Activated naive CD4-positive, alpha-beta T cell treated with anti-CD3 and anti-CD28 coated beads, Interleukin-2, amount 10 ng/mL, durations not matched to agents 7 days and 5 days (primary cell): ENCODE measurements around the gene BMP2K.

Experiments
- CTCF ChIA-PET: fragments of 350-600 bp; sonication (Branson Sonifier 250); formaldehyde crosslinking; loops from one replicate; lab custom pipeline; 2021; ENCODE audit warnings: antibody characterized with exemption; lab: Charles Lee
- DNase-seq: peaks from one replicate; pipeline ENCODE4 v3.0.0-alpha.2; 2020
- H3K27ac Mint-ChIP-seq: one replicate; pipeline ENCODE4 v1.8.0; 2021; ENCODE audit warnings: mild to moderate bottlenecking, moderate library complexity, mixed read lengths
- H3K27me3 Mint-ChIP-seq: one replicate; pipeline ENCODE4 v1.8.0; 2021; ENCODE audit warnings: mild to moderate bottlenecking, mixed read lengths
- H3K36me3 Mint-ChIP-seq: one replicate; pipeline ENCODE4 v1.8.0; 2021; ENCODE audit warnings: mixed read lengths
- H3K4me1 Mint-ChIP-seq: one replicate; pipeline ENCODE4 v1.8.0; 2021; ENCODE audit warnings: mixed read lengths
- H3K4me3 Mint-ChIP-seq: one replicate; pipeline ENCODE4 v1.8.0; 2021; ENCODE audit warnings: mild to moderate bottlenecking, moderate library complexity, mixed read lengths
- H3K9me3 Mint-ChIP-seq: one replicate; pipeline ENCODE4 v1.8.0; 2021; ENCODE audit warnings: mixed read lengths

BMP2K gene

DNA sequence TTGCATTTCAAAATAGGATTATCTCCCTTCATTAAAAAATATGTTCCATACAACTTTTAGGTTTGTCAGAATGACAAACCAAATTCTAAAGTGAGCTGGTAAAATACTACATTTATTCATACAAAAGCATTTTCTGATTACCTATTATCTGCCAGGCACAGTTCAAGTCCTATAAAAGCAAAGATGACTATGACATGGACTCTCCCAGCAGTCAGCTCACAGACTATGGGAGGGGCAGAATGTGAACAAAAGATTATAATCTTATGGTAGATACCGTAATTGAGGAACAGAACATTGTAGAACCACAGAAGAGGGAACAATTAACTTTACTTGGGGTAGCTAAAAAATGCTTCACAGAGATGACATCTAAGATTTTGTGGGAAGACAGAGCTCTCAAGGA lies 150.7 kb downstream of the BMP2K start:
- Mint-ChIP-seq H3K36me3 (peaks cover 25% of the 10 kb centered on the region), H3K9me3 (no peaks in the 10 kb centered on the region), H3K4me1 (peaks cover 3% of the 10 kb centered on the region), H3K4me3 (no peak overlapping the region), H3K27ac (no peak overlapping the region), H3K27me3 (no peaks in the 10 kb centered on the region)
- CTCF ChIA-PET: interaction anchor here (0.9 kb wide), 1 partner anchor 314 kb away, joined by 3 read pairs; no protein-coding TSS in a partner anchor
- DNase-seq: no peak

DNA sequence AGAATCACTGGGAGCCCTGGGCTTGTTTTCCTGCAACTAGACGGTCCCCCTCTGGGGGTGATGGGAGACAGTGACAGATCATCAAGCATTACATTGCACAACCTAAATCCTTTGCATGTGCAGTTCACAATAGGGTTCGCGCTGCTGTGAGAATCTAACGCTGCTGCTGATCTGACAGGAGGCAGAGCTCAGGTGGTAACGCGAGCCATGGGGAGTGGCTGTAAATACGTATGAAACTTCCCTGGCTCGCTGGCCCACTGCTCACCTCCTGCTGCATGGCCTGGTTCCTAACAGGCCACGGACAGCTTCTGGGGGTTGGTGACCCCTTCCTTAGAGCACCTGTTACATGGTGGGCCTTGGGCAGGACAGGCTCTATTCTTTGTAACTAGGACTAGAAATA lies 152.7 kb downstream of the BMP2K start:
- CTCF ChIA-PET: no interaction called here
- H3K4me1 Mint-ChIP-seq: peaks cover under 1% of the 10 kb centered on the region
- no peak for DNase-seq
- peaks cover 26% of the 10 kb centered on the region for H3K36me3 Mint-ChIP-seq
- no peak overlapping the region for H3K27ac Mint-ChIP-seq
- no peak overlapping the region for H3K4me3 Mint-ChIP-seq
- no peaks in the 10 kb centered on the region for H3K27me3 Mint-ChIP-seq
- no peaks in the 10 kb centered on the region for H3K9me3 Mint-ChIP-seq

DNA sequence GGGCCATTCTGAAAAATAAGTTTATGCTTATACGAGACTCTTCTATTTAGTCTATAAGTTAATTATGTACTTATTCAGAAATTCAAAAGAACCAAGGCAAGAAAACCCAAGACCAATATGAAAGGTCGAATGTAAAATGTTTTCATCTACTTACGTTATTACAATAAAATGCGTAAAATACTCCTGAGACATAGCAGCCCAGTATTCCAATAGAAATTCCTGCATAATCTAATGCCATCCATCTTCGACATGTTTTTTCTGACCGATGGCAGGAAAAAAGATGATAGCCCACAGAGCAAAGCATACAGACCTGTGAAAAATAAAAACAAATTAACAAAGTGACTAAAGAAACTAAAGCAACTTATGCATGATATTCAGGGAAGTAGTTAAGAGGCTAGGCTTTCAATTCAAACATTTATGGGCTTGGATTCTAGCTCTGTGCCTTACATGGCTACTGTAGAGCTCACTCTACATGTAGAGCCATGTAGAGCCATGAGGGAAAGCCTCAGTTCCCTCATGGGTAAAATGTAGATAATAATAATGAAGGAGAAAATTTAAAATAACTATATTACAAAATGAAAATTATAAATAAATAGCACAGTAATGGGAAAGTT lies 154.0 kb downstream of the BMP2K start:
- Mint-ChIP-seq H3K4me1 (no peaks in the 10 kb centered on the region), H3K27me3 (no peaks in the 10 kb centered on the region), H3K27ac (no peak overlapping the region), H3K4me3 (no peak overlapping the region), H3K9me3 (no peaks in the 10 kb centered on the region), H3K36me3 (peaks cover 30% of the 10 kb centered on the region)
- CTCF ChIA-PET: no interaction called here
- DNase-seq: no peak

GRCh38 chr4:78936989-78937388 lies 160.8 kb downstream of the BMP2K start:
- CTCF ChIA-PET: no interaction called here
- Mint-ChIP-seq H3K36me3 (peaks cover 13% of the 10 kb centered on the region), H3K4me3 (no peak overlapping the region), H3K27me3 (peaks cover 5% of the 10 kb centered on the region), H3K27ac (no peak overlapping the region), H3K4me1 (peaks cover 29% of the 10 kb centered on the region), H3K9me3 (no peaks in the 10 kb centered on the region)
- no peak for DNase-seq

GRCh38 chr4:78937837-78938236 lies 161.7 kb downstream of the BMP2K start:
- H3K27ac Mint-ChIP-seq: no peak overlapping the region
- no peak for DNase-seq
- H3K27me3 Mint-ChIP-seq: peaks cover 6% of the 10 kb centered on the region
- H3K4me3 Mint-ChIP-seq: peak overlapping the region; percentile 32
- H3K36me3 Mint-ChIP-seq: peaks cover 11% of the 10 kb centered on the region
- H3K9me3 Mint-ChIP-seq: no peaks in the 10 kb centered on the region
- CTCF ChIA-PET: interaction anchor here (1.7 kb wide), 1 partner anchor 324 kb away, joined by 5 read pairs; no protein-coding TSS in a partner anchor
- H3K4me1 Mint-ChIP-seq: peaks cover 29% of the 10 kb centered on the region

DNA sequence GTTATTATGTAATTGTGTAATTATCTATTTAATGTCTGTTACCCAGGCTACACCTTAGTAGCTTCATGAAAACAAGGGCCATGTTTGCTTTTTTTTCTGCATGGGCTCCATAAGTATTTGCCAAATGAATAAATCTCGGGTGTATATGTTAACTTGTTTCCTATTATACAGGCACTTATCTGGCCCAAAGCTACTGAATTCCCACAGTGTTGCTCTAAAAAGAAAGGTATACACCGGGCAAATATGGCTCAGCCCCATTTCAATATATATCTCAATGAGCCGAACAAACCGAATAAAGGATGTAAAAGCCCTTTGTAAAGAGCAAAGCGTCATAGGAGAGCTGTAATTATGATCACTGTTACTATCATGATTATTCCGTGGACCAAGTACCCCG lies 162.3 kb downstream of the BMP2K start:
- CTCF ChIA-PET: interaction anchor here (1.7 kb wide), 1 partner anchor 325 kb away, joined by 5 read pairs; no protein-coding TSS in a partner anchor
- DNase-seq: no peak
- peak overlapping the region; percentile 78 for H3K27ac Mint-ChIP-seq
- no peaks in the 10 kb centered on the region for H3K9me3 Mint-ChIP-seq
- peak overlapping the region; percentile 95 for H3K4me3 Mint-ChIP-seq
- H3K4me1 Mint-ChIP-seq: peaks cover 29% of the 10 kb centered on the region
- peaks cover 11% of the 10 kb centered on the region for H3K27me3 Mint-ChIP-seq
- H3K36me3 Mint-ChIP-seq: peaks cover 11% of the 10 kb centered on the region

DNA sequence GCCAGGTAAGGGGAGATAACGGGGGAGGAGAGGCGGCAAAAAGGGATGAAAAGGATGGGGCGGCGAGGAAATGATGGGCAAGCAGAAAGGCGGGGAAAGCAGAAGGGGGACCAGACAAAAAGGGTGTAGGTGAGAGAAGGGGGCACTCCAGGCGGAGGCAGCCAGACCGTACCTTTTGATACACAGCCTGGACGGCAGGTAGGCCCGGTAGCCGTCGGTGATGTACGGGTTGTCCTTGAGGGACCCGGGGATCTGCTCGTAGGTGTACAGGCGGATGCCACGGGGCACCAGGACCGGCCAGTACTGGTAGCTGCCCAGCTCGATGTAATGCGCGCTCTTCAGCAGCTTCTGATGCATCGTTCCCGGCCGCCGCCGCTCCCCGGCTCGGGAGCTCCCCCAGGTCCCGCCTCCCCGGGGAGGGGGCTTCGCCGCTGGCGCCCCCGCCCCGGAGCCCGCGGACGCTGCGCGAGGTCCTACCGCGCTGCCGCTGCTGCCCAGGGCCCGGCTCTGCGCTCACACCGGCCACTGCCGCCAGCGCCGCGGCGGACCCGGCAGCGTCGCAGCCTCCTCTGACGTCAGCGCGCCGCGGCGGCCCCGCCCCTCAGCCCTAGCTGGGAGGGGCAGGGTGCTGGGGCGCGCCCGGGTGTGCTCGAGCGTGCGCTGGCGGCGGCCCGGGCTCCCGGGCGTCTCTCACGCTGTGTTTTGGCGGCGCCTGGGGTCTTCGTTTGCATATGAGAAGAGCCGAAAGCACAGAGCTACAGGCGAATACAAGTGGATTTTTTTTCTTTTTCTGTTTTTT lies 162.9 kb downstream of the BMP2K start, which contains the start of gene PAQR3:
PAQR3 (minus strand) TSS at position 571 of the 799 bp plus-strand sequence; CDS start at position 357, 214 bp downstream.
- CTCF ChIA-PET: interaction anchor here (0.8 to 1.7 kb wide), 2 partner anchors 14 to 325 kb away, joined by 4 to 5 read pairs; no protein-coding TSS in a partner anchor
- Mint-ChIP-seq H3K27ac (peak within 1 kb of the TSS; percentile 78), H3K9me3 (no peaks in the 10 kb centered on the region), H3K27me3 (peaks cover 11% of the 10 kb centered on the region), H3K4me1 (peaks cover 29% of the 10 kb centered on the region), H3K4me3 (peak within 1 kb of the TSS; percentile 95), H3K36me3 (peaks cover 8% of the 10 kb centered on the region)
- peak; percentile 87 for DNase-seq

- Mint-ChIP-seq H3K9me3 (no peaks in the 10 kb centered on the region), H3K27me3 (peaks cover 11% of the 10 kb centered on the region), H3K36me3 (peaks cover 5% of the 10 kb centered on the region), H3K4me1 (peaks cover 29% of the 10 kb centered on the region), H3K4me3 (peak overlapping the region; percentile 67), H3K27ac (no peak overlapping the region)
- no peak for DNase-seq
- CTCF ChIA-PET: interaction anchor here (0.8 to 1.7 kb wide), 2 partner anchors 13 to 326 kb away, joined by 4 to 5 read pairs; no protein-coding TSS in a partner anchor
Measured at GRCh38 chr4:78939667-78940008, 163.5 kb downstream of the BMP2K start.

DNA sequence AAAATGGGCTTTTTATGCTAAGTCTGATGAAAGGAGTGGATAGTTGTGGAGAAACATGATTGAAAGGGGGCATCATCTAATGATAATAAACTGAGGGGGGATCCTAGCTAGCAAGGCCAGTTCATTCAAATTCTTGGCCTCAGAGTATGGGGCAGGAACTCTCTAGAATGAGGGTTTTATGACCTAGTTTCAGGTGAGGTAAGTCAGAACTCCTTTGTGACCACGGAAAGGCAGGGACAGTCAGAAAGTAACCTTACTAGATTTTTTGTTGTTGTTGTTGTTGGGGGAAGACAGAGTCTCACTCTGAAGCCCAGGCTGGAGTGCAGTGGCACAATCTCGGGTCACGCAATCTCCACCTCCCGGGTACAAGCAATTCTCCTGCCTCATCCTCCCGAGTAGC lies 164.6 kb downstream of the BMP2K start:
- CTCF ChIA-PET: no interaction called here
- Mint-ChIP-seq H3K4me3 (no peak overlapping the region), H3K4me1 (peaks cover 29% of the 10 kb centered on the region), H3K27ac (no peak overlapping the region), H3K9me3 (no peaks in the 10 kb centered on the region), H3K36me3 (peaks cover 2% of the 10 kb centered on the region), H3K27me3 (peaks cover 15% of the 10 kb centered on the region)
- no peak for DNase-seq

DNA sequence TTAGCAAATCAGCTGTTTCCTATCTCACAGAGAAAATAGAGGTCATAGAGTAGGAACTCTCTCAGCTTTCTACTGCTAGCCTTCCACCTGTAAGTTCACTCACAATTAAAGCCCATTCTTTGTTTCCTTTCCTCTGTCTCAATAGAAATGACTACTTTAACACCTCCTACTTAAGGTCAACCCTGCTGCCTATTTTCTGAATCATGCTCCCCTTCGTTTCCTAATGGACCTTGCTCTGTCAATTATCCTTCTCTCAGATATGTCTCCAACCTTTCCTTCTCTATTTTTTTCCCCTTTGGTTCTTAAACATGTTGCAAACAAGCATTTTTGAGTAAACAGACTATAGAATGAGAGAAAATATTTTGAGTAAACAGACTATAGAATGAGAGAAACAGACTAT lies 168.2 kb downstream of the BMP2K start:
- no peaks in the 10 kb centered on the region for H3K36me3 Mint-ChIP-seq
- no peaks in the 10 kb centered on the region for H3K9me3 Mint-ChIP-seq
- CTCF ChIA-PET: interaction anchor here (1.5 kb wide), 1 partner anchor 8 kb away, joined by 4 read pairs; no protein-coding TSS in a partner anchor
- H3K4me3 Mint-ChIP-seq: no peak overlapping the region
- H3K4me1 Mint-ChIP-seq: peaks cover 10% of the 10 kb centered on the region
- no peak overlapping the region for H3K27ac Mint-ChIP-seq
- H3K27me3 Mint-ChIP-seq: peaks cover 30% of the 10 kb centered on the region
- no peak for DNase-seq

DNA sequence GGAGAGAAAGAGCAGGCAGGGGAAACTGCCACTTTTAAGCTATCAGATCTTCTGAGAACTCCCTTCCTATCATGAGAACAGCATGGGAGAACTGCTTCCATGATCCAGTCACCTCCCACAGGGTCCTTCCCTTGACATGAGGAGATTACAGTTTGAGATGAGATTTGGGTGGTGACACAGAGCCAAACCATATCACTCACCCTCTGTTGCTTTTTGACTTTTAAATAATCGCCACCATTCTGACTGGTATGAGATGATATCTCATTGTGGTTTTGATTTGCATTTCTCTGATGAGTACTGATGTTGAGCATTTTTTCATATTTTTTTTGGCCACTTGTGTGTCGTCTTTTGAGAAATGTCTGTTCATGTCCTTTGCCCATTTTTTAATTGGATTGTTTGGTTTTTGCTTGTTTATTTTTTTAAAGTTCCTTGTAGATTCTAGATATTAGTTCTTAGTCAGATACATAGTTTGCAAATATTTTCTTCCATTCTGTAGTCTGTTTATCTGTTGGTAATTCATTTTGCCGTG lies 169.6 kb downstream of the BMP2K start:
- no peak overlapping the region for H3K4me3 Mint-ChIP-seq
- no peak for DNase-seq
- H3K36me3 Mint-ChIP-seq: no peaks in the 10 kb centered on the region
- no peaks in the 10 kb centered on the region for H3K9me3 Mint-ChIP-seq
- CTCF ChIA-PET: no interaction called here
- peaks cover 30% of the 10 kb centered on the region for H3K27me3 Mint-ChIP-seq
- H3K27ac Mint-ChIP-seq: no peak overlapping the region
- peaks cover 1% of the 10 kb centered on the region for H3K4me1 Mint-ChIP-seq

DNA sequence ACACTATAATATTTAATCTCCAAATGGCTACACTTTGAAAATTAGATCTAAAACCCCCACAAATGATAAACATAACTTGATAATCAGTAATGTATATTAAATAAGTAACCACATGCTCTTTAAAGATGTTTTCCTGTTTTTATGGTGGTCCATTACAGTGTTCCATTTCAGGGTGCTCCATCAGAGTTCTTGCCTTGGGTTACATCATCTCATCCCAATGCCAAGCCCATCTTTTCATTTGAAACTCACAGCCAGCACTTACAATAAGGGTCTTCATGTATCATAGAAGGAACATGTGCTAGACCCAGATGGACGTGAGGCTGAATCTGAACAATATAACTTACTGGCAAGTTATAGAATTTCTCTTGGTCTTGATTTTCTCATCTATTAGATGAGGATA lies 173.6 kb downstream of the BMP2K start:
- Mint-ChIP-seq H3K36me3 (no peaks in the 10 kb centered on the region), H3K4me3 (no peak overlapping the region), H3K27me3 (peaks cover 22% of the 10 kb centered on the region), H3K27ac (no peak overlapping the region), H3K4me1 (no peaks in the 10 kb centered on the region), H3K9me3 (no peaks in the 10 kb centered on the region)
- DNase-seq: no peak
- CTCF ChIA-PET: no interaction called here

DNA sequence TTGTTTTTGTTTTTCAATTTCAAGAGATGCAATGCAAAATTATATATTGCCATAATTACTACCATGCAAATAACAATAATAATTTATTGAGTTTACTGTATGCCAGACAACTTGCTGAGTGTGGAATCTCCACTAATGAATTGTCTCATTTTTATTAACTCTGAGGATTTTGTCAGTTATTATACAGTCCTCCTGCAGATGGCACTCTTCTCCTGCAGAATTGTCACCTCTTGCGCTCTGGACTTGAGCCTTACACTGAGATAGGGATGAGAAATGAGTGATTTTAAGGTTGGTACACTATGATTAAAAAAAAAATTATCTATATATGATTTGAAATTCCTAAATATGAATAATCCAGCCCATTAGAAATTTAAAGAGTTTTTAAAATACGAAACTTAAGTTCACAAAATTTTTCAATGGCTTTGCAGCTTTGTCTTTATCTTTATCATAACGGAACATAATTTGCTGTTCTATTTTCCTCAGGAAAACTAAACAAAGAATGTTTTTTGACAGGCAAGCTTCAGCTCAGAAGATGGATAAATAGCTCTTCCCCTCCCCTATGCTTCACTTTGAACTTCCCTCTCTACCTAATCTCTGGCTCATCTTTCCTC lies 175.8 kb downstream of the BMP2K start:
- Mint-ChIP-seq H3K36me3 (no peaks in the 10 kb centered on the region), H3K9me3 (no peaks in the 10 kb centered on the region), H3K27ac (no peak overlapping the region), H3K27me3 (peaks cover 10% of the 10 kb centered on the region), H3K4me1 (no peaks in the 10 kb centered on the region), H3K4me3 (no peak overlapping the region)
- CTCF ChIA-PET: interaction anchor here (0.6 to 2.2 kb wide), 14 partner anchors 8 to 1371 kb away, joined by 3 to 13 read pairs (median 4); partner anchors contain the start of gene PAQR3
- peak; percentile 45 for DNase-seq

GRCh38 chr4:78953231-78953630 lies 177.1 kb downstream of the BMP2K start:
- no peak for DNase-seq
- H3K27ac Mint-ChIP-seq: no peak overlapping the region

More at GRCh38 chr4:78953231-78953630, 177.1 kb downstream of the BMP2K start:
- H3K4me3 Mint-ChIP-seq: no peak overlapping the region
- no peaks in the 10 kb centered on the region for H3K9me3 Mint-ChIP-seq
- CTCF ChIA-PET: interaction anchor here (0.6 to 1.8 kb wide), 14 partner anchors 9 to 1267 kb away, joined by 3 to 13 read pairs (median 3); partner anchors contain the start of gene PAQR3
- H3K4me1 Mint-ChIP-seq: no peaks in the 10 kb centered on the region
- H3K27me3 Mint-ChIP-seq: peaks cover 3% of the 10 kb centered on the region
- H3K36me3 Mint-ChIP-seq: no peaks in the 10 kb centered on the region
